ENCODE measurements around the gene NLGN3.

NLGN3 gene

GRCh38 chrX:71106427-71106826 is 38.2 kb upstream of the NLGN3 start, which contains the start of gene CXorf65:
Gene CXorf65, minus strand, starts transcription at chrX:71106740. Its CDS starts 184 bp downstream, at chrX:71106556.
- Histone ChIP-seq H3K4me1 (ENCODE audit: low read length) (peaks cover 19% of the 10 kb centered on the region), H3K27ac (ENCODE audit: low read length) (no peak within 1 kb of the TSS), H3K27me3 (ENCODE audit: low read depth, low read length) (no peaks in the 10 kb centered on the region), H3K9ac (ENCODE audit: low read length) (no peak within 1 kb of the TSS), H4K20me1 (ENCODE audit: insufficient read depth, low read length) (no peaks in the 10 kb centered on the region), H3K79me2 (ENCODE audit: low read length) (peaks cover 16% of the 10 kb centered on the region), H3K4me2 (ENCODE audit: low read length) (no peak within 1 kb of the TSS), H2AFZ (ENCODE audit: low read depth, low read length) (no peak within 1 kb of the TSS), H3K36me3 (replicated peaks; ENCODE audit: low read depth, low read length) (peaks cover 24% of the 10 kb centered on the region), H3K4me3 (ENCODE audit: low read length) (no peak within 1 kb of the TSS), H3K9me3 (ENCODE audit: insufficient read depth, low read length) (no peaks in the 10 kb centered on the region)
- TF ChIP-seq CTCF (IDR thresholded peaks at IDR 0.05; ENCODE audit: low read depth, low read length): no peak

DNA sequence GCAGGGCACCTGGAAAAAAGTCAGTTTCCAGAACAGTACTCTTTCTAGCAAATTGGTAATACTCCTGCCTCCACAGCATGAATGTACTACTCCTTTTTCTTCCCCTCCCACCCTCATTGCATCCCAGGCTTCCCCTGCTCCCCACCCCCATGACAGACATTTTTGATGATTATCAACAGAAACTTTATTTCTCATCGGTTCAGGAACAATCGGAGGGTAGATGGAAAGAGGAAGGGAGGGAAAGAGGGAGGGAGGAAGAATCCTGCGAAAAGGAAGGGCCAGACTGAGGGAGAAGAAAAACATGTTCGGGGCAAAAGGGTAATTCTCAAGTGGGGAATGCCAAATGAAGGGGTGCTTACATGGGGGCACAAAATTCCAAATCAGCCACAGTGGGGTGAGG is 37.4 kb upstream of the NLGN3 start:
- TF ChIP-seq EZH2phosphoT487 (IDR thresholded peaks at IDR 0.05; ENCODE audit: low read depth) (no peak), CTCF (IDR thresholded peaks at IDR 0.05; ENCODE audit: low read depth, low read length) (no peak)
- peaks cover 25% of the 10 kb centered on the region for H3K4me1 ChIP-seq (ENCODE audit: low read length)
- H3K4me2 ChIP-seq (ENCODE audit: low read length): no peak overlapping the region
- H3K79me2 ChIP-seq (ENCODE audit: low read length): peaks cover 24% of the 10 kb centered on the region
- H3K4me3 ChIP-seq (ENCODE audit: low read length): no peak overlapping the region
- no peak overlapping the region for H2AFZ ChIP-seq (ENCODE audit: low read depth, low read length)
- peaks cover 24% of the 10 kb centered on the region for H3K36me3 ChIP-seq (replicated peaks; ENCODE audit: low read depth, low read length)
- no peaks in the 10 kb centered on the region for H4K20me1 ChIP-seq (ENCODE audit: insufficient read depth, low read length)
- no peaks in the 10 kb centered on the region for H3K27me3 ChIP-seq (ENCODE audit: low read depth, low read length)
- no peak overlapping the region for H3K27ac ChIP-seq (ENCODE audit: low read length)
- no peaks in the 10 kb centered on the region for H3K9me3 ChIP-seq (ENCODE audit: insufficient read depth, low read length)
- no peak overlapping the region for H3K9ac ChIP-seq (ENCODE audit: low read length)

DNA sequence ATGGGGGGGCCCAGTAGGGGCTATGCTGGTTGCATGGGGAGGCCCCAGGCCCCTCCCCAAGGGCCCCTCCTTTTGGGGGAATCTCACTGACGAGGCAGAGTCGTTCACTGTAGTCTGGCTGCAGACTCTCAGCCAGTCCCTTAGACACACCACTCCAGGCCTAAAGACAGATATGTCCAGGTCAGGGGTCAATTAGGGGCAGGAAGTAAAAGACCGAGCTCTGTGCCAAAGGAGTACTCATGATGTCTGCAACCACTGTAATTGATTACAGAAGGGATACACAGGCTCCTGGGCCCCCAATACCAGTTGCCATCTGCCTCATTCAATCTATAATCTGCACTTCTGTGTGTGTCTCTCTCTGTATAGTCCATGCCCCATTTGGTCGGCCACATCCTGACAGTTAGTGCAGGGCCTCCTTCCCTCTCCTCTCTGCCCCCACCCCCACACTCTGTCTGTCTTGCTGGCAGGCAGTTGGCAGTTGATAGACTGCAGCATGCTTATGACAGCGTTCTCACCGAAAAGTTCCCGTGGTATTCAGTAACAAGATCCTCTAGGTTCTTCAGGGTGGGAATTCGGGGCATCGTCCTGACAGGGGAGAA is 36.8 kb upstream of the NLGN3 start:
- no peak overlapping the region for H3K27ac ChIP-seq (ENCODE audit: low read length)
- H3K79me2 ChIP-seq (ENCODE audit: low read length): peaks cover 26% of the 10 kb centered on the region
- no peaks in the 10 kb centered on the region for H3K27me3 ChIP-seq (ENCODE audit: low read depth, low read length)
- no peak overlapping the region for H3K4me3 ChIP-seq (ENCODE audit: low read length)
- no peak overlapping the region for H3K4me2 ChIP-seq (ENCODE audit: low read length)
- H3K4me1 ChIP-seq (ENCODE audit: low read length): peaks cover 31% of the 10 kb centered on the region
- no peak overlapping the region for H2AFZ ChIP-seq (ENCODE audit: low read depth, low read length)
- no peaks in the 10 kb centered on the region for H4K20me1 ChIP-seq (ENCODE audit: insufficient read depth, low read length)
- peaks cover 24% of the 10 kb centered on the region for H3K36me3 ChIP-seq (replicated peaks; ENCODE audit: low read depth, low read length)
- no peaks in the 10 kb centered on the region for H3K9me3 ChIP-seq (ENCODE audit: insufficient read depth, low read length)
- TF ChIP-seq EZH2phosphoT487 (IDR thresholded peaks at IDR 0.05; ENCODE audit: low read depth) (no peak), CTCF (IDR thresholded peaks at IDR 0.05; ENCODE audit: low read depth, low read length) (no peak)
- H3K9ac ChIP-seq (ENCODE audit: low read length): no peak overlapping the region

- H3K9ac ChIP-seq (ENCODE audit: low read length): no peak overlapping the region
- H3K27ac ChIP-seq (ENCODE audit: low read length): no peak overlapping the region
- H3K4me2 ChIP-seq (ENCODE audit: low read length): no peak overlapping the region
- TF ChIP-seq EZH2phosphoT487 (IDR thresholded peaks at IDR 0.05; ENCODE audit: low read depth): no peak
- TF ChIP-seq CTCF (IDR thresholded peaks at IDR 0.05; ENCODE audit: low read depth, low read length): no peak
- H3K9me3 ChIP-seq (ENCODE audit: insufficient read depth, low read length): no peaks in the 10 kb centered on the region
- H4K20me1 ChIP-seq (ENCODE audit: insufficient read depth, low read length): no peaks in the 10 kb centered on the region
- peaks cover 24% of the 10 kb centered on the region for H3K36me3 ChIP-seq (replicated peaks; ENCODE audit: low read depth, low read length)
- H3K4me3 ChIP-seq (ENCODE audit: low read length): no peak overlapping the region
- peaks cover 23% of the 10 kb centered on the region for H3K4me1 ChIP-seq (ENCODE audit: low read length)
- no peaks in the 10 kb centered on the region for H3K27me3 ChIP-seq (ENCODE audit: low read depth, low read length)
- H3K79me2 ChIP-seq (ENCODE audit: low read length): peaks cover 26% of the 10 kb centered on the region
- no peak overlapping the region for H2AFZ ChIP-seq (ENCODE audit: low read depth, low read length)
Measured at GRCh38 chrX:71109051-71109450, 35.6 kb upstream of the NLGN3 start.
